Sigmoid colon (tissue), 4 donors: Measurements from ENCODE around the gene CREB3L2.

ENCODE experiments used
- EP300 ChIP-seq, 4 donors: sonication (generic); formaldehyde crosslinking; IDR thresholded peaks; one replicate each; pipeline ENCODE4 v1.6.1; 2017; ENCODE audit warnings: antibody characterized with exemption in 4 of 4
- POLR2A ChIP-seq, 2 donors: fragments of 450-650 bp; IDR thresholded peaks; one replicate each; pipeline ENCODE4 v1.6.1; 2016; ENCODE audit warnings: antibody characterized with exemption in 2 of 2, mild to moderate bottlenecking in 2 of 2, moderate library complexity in 2 of 2
- POLR2AphosphoS5 ChIP-seq, 4 donors: sonication (generic); formaldehyde crosslinking; IDR thresholded peaks; one replicate each; pipeline ENCODE4 v1.6.1; 2017; ENCODE audit warnings: antibody characterized with exemption in 4 of 4
- TF ChIP-seq, protein P1 (sequence below), 4 experiments: fragments of 450-650 bp in 3 of 4; fragments of 200-600 bp in 1 of 4; IDR thresholded peaks; one replicate each; pipeline ENCODE4 v1.5.1; 2016 to 2019; ENCODE audit warnings: antibody characterized with exemption in 4 of 4, mild to moderate bottlenecking in 3 of 4, moderate library complexity in 2 of 4

DNA sequence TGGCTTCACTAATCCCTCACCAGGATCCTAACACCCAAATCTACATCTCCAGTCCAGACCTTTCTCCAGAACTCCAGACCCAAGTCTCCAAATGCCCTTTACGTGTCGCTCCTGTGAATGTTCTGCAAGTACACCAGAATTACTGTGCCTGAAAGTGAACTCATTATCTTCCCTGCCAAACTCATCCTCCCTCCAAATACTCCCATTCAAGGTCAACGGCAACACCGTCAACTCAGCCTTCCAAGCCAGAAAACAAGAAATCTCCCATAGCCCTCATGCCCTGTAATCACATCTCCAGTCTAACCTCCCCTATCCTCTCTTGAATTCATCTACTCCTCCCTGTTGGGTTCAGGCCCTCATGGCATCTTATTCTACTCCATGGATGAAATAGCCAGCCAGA, 12.3 kb downstream of the CREB3L2 start:
- TF ChIP-seq EP300 (IDR thresholded peaks at IDR 0.05) (no peak), POLR2AphosphoS5 (IDR thresholded peaks at IDR 0.05) (no peak), POLR2A (IDR thresholded peaks at IDR 0.05) (no peak)
- TF ChIP-seq, protein P1, sequence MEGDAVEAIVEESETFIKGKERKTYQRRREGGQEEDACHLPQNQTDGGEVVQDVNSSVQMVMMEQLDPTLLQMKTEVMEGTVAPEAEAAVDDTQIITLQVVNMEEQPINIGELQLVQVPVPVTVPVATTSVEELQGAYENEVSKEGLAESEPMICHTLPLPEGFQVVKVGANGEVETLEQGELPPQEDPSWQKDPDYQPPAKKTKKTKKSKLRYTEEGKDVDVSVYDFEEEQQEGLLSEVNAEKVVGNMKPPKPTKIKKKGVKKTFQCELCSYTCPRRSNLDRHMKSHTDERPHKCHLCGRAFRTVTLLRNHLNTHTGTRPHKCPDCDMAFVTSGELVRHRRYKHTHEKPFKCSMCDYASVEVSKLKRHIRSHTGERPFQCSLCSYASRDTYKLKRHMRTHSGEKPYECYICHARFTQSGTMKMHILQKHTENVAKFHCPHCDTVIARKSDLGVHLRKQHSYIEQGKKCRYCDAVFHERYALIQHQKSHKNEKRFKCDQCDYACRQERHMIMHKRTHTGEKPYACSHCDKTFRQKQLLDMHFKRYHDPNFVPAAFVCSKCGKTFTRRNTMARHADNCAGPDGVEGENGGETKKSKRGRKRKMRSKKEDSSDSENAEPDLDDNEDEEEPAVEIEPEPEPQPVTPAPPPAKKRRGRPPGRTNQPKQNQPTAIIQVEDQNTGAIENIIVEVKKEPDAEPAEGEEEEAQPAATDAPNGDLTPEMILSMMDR (IDR thresholded peaks at IDR 0.05), result no peak
